A549 (cell line): ENCODE data around the gene SETD2. TPM values are rescaled to one million over a fixed set of nuclear protein-coding genes. Genes with fewer than 3 reads are reported as not detected.

Source experiments
- ATAC-seq, 2 experiments: fragments of 200-7000 bp in 1 of 2; fragments of >200 bp in 1 of 2; cut with Nextera tagmentation in 1 of 2; cut with Tn5 transposase in 1 of 2; 3 replicates each; pipeline versions ENCODE4 v1.8.0 to v1.9.1; 2018 to 2020; ENCODE audit warnings: mild to moderate bottlenecking in 1 of 2, moderate library complexity in 1 of 2
- CTCF ChIA-PET: fragments of 300-600 bp; sonication (Branson Sonifier 250); formaldehyde crosslinking; extraction: SDS; loops from one replicate; lab custom pipeline; 2021; ENCODE audit warnings: antibody characterized with exemption, inconsistent platforms; lab: Yijun Ruan, JAX
- POLR2A ChIA-PET: fragments of 350-600 bp; formaldehyde crosslinking; extraction: SDS; loops from one replicate; lab custom pipeline; 2021; ENCODE audit warnings: antibody characterized with exemption, inconsistent platforms; lab: Yijun Ruan, JAX
- DNase-seq, 2 experiments: peaks; one replicate each; pipeline versions ENCODE4 v3.0.0 to v3.0.0-alpha.2; 2011 to 2016; ENCODE audit warnings: low read depth in 1 of 2, low spot score in 1 of 2
- FAIRE-seq: peaks from 2 replicates; lab custom pipeline; 2011; peaks lifted over from hg19 to GRCh38; lab: Jason Lieb, UNC
- H3K27ac ChIP-seq, 2 experiments: fragments of >200 bp; sonication (Bioruptor Twin); formaldehyde crosslinking; 3 replicates each; pipeline ENCODE4 v1.5.1; 2016 to 2017
- H3K4me1 ChIP-seq: fragments of >200 bp; sonication (Bioruptor Twin); formaldehyde crosslinking; 3 replicates; pipeline ENCODE4 v1.6.1; 2016
- H3K4me2 ChIP-seq: fragments of >200 bp; sonication (Bioruptor Twin); formaldehyde crosslinking; 3 replicates; pipeline ENCODE4 v1.6.1; 2016
- H3K4me3 ChIP-seq: fragments of >200 bp; sonication (Bioruptor Twin); formaldehyde crosslinking; 3 replicates; pipeline ENCODE4 v1.5.1; 2016
- H3K9me3 ChIP-seq: fragments of >200 bp; sonication (Bioruptor Twin); formaldehyde crosslinking; 3 replicates; pipeline ENCODE4 v1.6.1; 2016
- ATOH8 ChIP-seq: fragments of 250-450 bp; sonication (Bioruptor Pico); IDR thresholded peaks from 2 replicates; pipeline ENCODE4 v1.5.0; 2020; ENCODE audit warnings: low read depth, mild to moderate bottlenecking, moderate library complexity
- CBX2 ChIP-seq: fragments of 200-600 bp; sonication (generic); IDR thresholded peaks from 2 replicates; pipeline ENCODE4 v1.6.1; 2016; ENCODE audit warnings: low read depth, mild to moderate bottlenecking, borderline replicate concordance
- CBX8 ChIP-seq: fragments of 200-600 bp; sonication (generic); IDR thresholded peaks from 2 replicates; pipeline ENCODE4 v1.6.1; 2016
- EHMT2 ChIP-seq: fragments of 200-600 bp; sonication (generic); IDR thresholded peaks from 2 replicates; pipeline ENCODE4 v1.6.1; 2016; ENCODE audit warnings: antibody characterized with exemption, low read depth, mild to moderate bottlenecking, moderate library complexity
- ESRRA ChIP-seq: fragments of 150-350 bp; IDR thresholded peaks from 2 replicates; pipeline ENCODE4 v1.6.1; 2014; ENCODE audit warnings: mild to moderate bottlenecking, low read length, borderline replicate concordance
- FOSB ChIP-seq: fragments of 250-450 bp; sonication (Bioruptor Pico); IDR thresholded peaks from 2 replicates; pipeline ENCODE4 v1.5.0; 2020; ENCODE audit warnings: mild to moderate bottlenecking, moderate library complexity
- HDAC2 ChIP-seq: fragments of 200-600 bp; sonication (generic); IDR thresholded peaks from 2 replicates; pipeline ENCODE4 v1.6.1; 2016
- HOXB13 ChIP-seq: fragments of 250-450 bp; sonication (Bioruptor Pico); IDR thresholded peaks from 2 replicates; pipeline ENCODE4 v1.5.0; 2020; ENCODE audit warnings: low read depth, mild to moderate bottlenecking, moderate library complexity
- HOXB5 ChIP-seq: fragments of 250-450 bp; sonication (Bioruptor Pico); IDR thresholded peaks from 2 replicates; pipeline ENCODE4 v1.5.0; 2020; ENCODE audit warnings: mild to moderate bottlenecking, moderate library complexity
- JUNB ChIP-seq: fragments of >200 bp; sonication (Bioruptor Twin); formaldehyde crosslinking; IDR thresholded peaks from 2 replicates; pipeline ENCODE4 v1.6.1; 2016
- KDM1A ChIP-seq: fragments of 200-600 bp; sonication (generic); IDR thresholded peaks from 2 replicates; pipeline ENCODE4 v1.6.1; 2016; ENCODE audit warnings: low read depth, mild to moderate bottlenecking
- KDM5A ChIP-seq: fragments of 200-600 bp; sonication (generic); IDR thresholded peaks from 2 replicates; pipeline ENCODE4 v1.6.1; 2016; ENCODE audit warnings: antibody characterized with exemption, mild to moderate bottlenecking
- MAZ ChIP-seq: fragments of 150-350 bp; IDR thresholded peaks from 2 replicates; pipeline ENCODE4 v1.6.1; 2014; ENCODE audit warnings: antibody characterized with exemption, low read depth, low read length, borderline replicate concordance
- NPAS2 ChIP-seq: fragments of 250-450 bp; sonication (Bioruptor Pico); IDR thresholded peaks from 2 replicates; pipeline ENCODE4 v1.8.0; 2022; ENCODE audit warnings: mild to moderate bottlenecking, moderate library complexity, borderline replicate concordance
- NR3C1 ChIP-seq: fragments of >200 bp; sonication (Bioruptor Twin); formaldehyde crosslinking; IDR thresholded peaks from 3 replicates; pipeline ENCODE4 v1.6.1; 2017
- PHF8 ChIP-seq: fragments of 200-600 bp; sonication (generic); IDR thresholded peaks from 2 replicates; pipeline ENCODE4 v1.6.1; 2016; ENCODE audit warnings: low read depth, mild to moderate bottlenecking, antibody characterized with exemption, moderate library complexity, borderline replicate concordance
- POLR2AphosphoS2 ChIP-seq: conservative IDR thresholded peaks from 2 replicates; pipeline ENCODE4 v1.6.1; 2012; ENCODE audit warnings: low read length, improper control_type of control experiment, inconsistent platforms
- RAD21 ChIP-seq, 2 experiments: fragments of >200 bp in 1 of 2; sonication (Bioruptor Twin) in 1 of 2; formaldehyde crosslinking in 1 of 2; IDR thresholded peaks in 1 of 2; conservative IDR thresholded peaks in 1 of 2; 2 replicates in 1 of 2; 3 replicates in 1 of 2; pipeline ENCODE4 v1.6.1; 2012 to 2018; ENCODE audit warnings: inconsistent platforms in 1 of 2
- RCOR1 ChIP-seq: fragments of 150-350 bp; IDR thresholded peaks from 2 replicates; pipeline ENCODE4 v1.6.1; 2014; ENCODE audit warnings: antibody characterized with exemption, low read length, low read depth
- SMC3 ChIP-seq: fragments of >200 bp; sonication (Bioruptor Twin); formaldehyde crosslinking; IDR thresholded peaks from 3 replicates; pipeline ENCODE4 v1.6.1; 2018; ENCODE audit warnings: inconsistent platforms
- SREBF2 ChIP-seq: fragments of 450-650 bp; IDR thresholded peaks from 2 replicates; pipeline ENCODE4 v1.6.1; 2014; ENCODE audit warnings: mild to moderate bottlenecking, moderate library complexity
- TFCP2L1 ChIP-seq: fragments of 250-450 bp; sonication (Bioruptor Pico); IDR thresholded peaks from 2 replicates; pipeline ENCODE4 v1.5.0; 2021; ENCODE audit warnings: mild to moderate bottlenecking
- USF2 ChIP-seq: fragments of 450-650 bp; IDR thresholded peaks from 2 replicates; pipeline ENCODE4 v1.6.1; 2014; ENCODE audit warnings: antibody characterized with exemption
- ZC3H11A ChIP-seq: fragments of 450-650 bp; IDR thresholded peaks from 2 replicates; pipeline ENCODE4 v1.6.1; 2014; ENCODE audit warnings: antibody characterized with exemption, mild to moderate bottlenecking
- ZFP36 ChIP-seq: fragments of 450-650 bp; IDR thresholded peaks from 2 replicates; pipeline ENCODE4 v1.6.1; 2014; ENCODE audit warnings: borderline replicate concordance; ENCODE audit not compliant: partially characterized antibody
- ZNF302 ChIP-seq: fragments of 250-450 bp; sonication (Bioruptor Pico); IDR thresholded peaks from 2 replicates; pipeline ENCODE4 v1.9.0; 2021; ENCODE audit warnings: inconsistent platforms, mild to moderate bottlenecking, moderate library complexity
- ZSCAN20 ChIP-seq: fragments of 250-450 bp; sonication (Bioruptor Pico); IDR thresholded peaks from 2 replicates; pipeline ENCODE4 v1.8.0; 2022; ENCODE audit warnings: mild to moderate bottlenecking, moderate library complexity
- WGBS: methylation state at CpG from one replicate; pipeline ENCODE4 v1.1.6; 2017; ENCODE audit errors: missing lambda C conversion rate; 5-methylcytosine and 5-hydroxymethylcytosine counted together
- polyA plus RNA-seq, 4 experiments: library from polyadenylated mRNA; depleted of rRNA in 3 of 4; stranded (reverse); fragments of >200 nt; fragmentation: RNase III in 1 of 4; extraction: RNeasy Plus Mini Kit Qiagen cat#74134 plus additional on column Dnase treatment in 1 of 4; gene quantifications; 2 replicates in 3 of 4; 3 replicates in 1 of 4; pipeline ENCODE4 v1.2.3, GENCODE V29; 2011 to 2017
- TF ChIP-seq, protein P1 (sequence below): fragments of 150-350 bp; IDR thresholded peaks from 2 replicates; pipeline ENCODE4 v1.6.1; 2014; ENCODE audit warnings: low read depth, mild to moderate bottlenecking, low read length
- TF ChIP-seq, protein P2 (sequence below): fragments of >200 bp; sonication (Bioruptor Twin); formaldehyde crosslinking; IDR thresholded peaks from 3 replicates; pipeline ENCODE4 v1.6.1; 2016
- TF ChIP-seq, protein P3 (sequence below): fragments of >200 bp; sonication (Bioruptor Twin); formaldehyde crosslinking; IDR thresholded peaks from 2 replicates; pipeline ENCODE4 v1.6.1; 2016

SETD2 gene
- polyA plus RNA-seq, 2 of the 4 experiments (the other 2 are of a cell fraction), result 16.8 to 26.1 TPM

DNA sequence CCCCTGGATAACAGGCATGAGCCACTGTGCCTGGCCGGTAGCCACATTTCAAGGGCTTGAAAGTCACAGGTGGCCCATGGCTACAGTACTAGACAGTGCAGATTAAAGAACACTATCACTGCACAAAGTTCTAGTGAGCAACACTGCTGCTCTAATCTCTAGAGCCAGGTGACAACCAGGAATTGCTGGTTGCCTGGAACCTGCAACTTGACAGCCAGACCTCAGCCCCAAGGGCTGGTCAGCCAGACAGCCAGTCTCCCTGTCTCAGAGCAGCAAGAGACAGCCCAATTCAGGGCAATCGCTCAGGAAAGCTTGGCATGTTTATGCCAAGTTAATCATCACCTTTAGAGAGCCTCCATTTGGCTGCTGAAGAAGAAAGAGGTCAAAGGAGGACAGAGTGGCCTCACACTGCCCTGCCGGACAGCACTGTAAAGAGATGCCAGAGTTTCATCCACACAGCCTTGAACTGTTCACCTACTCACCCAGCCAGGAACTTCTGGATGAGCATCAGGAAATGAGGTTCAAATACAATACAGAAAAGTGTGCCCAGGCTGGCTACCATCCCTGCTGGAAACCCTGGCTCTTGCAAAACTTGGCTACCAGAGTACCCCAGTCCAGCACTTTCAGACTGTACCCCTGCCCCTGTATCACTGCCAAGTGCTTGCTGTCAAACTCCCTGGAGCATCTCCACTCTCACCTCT, 193.4 kb downstream of the SETD2 start:
- Histone ChIP-seq H3K4me1 (peaks cover 77% of the 10 kb centered on the region), H3K4me3 (peak overlapping the region; percentile 21; the same call in 1 of the 3 replicates), H3K27ac (peak overlapping the region; percentile 76 to 80), H3K4me2 (peak overlapping the region; percentile 81), H3K9me3 (no peaks in the 10 kb centered on the region)
- ChIA-PET CTCF (interaction anchor here (0.8 to 1.2 kb wide), 3 partner anchors 46 to 61 kb away, joined by 3 to 4 read pairs (median 3); no protein-coding TSS in a partner anchor), POLR2A (no interaction called here)
- peak; percentile 66 to 81 for ATAC-seq
- TF ChIP-seq ZC3H11A (no peak), ESRRA (no peak), CBX2 (no peak), RAD21 (conservative IDR thresholded peaks at IDR 0.05 in 1 of 2, IDR thresholded peaks at IDR 0.05 in 1 of 2) (no peak), ZFP36 (no peak), NPAS2 (CRISPR knock-in tag) (no peak), HOXB5 (CRISPR knock-in tag) (no peak), CBX8 (no peak), SREBF2 (no peak), ATOH8 (CRISPR knock-in tag) (no peak), KDM5A (no peak), SMC3 (no peak), POLR2AphosphoS2 (no peak), HDAC2 (no peak), ZNF302 (CRISPR knock-in tag) (no peak), PHF8 (no peak), NR3C1 (no peak), KDM1A (no peak)
- TF ChIP-seq, protein P1, sequence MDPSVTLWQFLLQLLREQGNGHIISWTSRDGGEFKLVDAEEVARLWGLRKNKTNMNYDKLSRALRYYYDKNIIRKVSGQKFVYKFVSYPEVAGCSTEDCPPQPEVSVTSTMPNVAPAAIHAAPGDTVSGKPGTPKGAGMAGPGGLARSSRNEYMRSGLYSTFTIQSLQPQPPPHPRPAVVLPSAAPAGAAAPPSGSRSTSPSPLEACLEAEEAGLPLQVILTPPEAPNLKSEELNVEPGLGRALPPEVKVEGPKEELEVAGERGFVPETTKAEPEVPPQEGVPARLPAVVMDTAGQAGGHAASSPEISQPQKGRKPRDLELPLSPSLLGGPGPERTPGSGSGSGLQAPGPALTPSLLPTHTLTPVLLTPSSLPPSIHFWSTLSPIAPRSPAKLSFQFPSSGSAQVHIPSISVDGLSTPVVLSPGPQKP, result no peak
- DNase-seq, result peak in 1 of 2 experiments; percentile 41
- no peak for FAIRE-seq
- WGBS, result 22% methylated on average over 3 of the region's 3 CpGs

DNA sequence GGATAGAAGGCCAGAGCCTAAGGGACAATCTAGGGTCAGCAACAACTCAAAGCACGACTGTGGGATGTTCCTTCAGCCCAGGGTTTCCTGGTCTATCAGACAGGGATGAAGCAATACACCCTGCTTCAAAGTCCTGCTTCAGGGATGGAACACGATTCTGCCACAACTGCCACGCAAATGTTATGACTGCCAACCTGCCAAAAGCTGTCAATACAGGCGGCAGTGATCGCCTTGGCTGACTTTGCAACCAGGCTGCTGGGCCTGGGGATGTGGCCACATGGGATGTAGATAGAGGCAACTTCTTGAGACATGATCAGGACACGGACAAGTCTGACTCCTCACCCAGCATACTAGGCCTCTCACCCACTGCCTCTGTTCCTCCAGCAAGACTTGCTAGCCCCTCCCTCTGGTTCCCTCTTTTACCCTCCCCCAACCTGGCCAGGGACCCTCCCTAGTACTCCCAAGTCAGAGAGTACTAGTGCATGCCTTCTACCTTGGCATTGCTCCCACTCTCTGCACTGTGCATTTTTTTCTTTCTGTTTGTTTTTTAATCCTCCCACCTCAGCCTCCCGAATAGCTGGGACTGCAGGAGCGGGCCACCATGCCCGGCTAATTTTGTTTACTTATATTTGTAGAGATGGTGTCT, 195.0 kb downstream of the SETD2 start:
- no peak for TF ChIP-seq FOSB
- TF ChIP-seq, protein P2, sequence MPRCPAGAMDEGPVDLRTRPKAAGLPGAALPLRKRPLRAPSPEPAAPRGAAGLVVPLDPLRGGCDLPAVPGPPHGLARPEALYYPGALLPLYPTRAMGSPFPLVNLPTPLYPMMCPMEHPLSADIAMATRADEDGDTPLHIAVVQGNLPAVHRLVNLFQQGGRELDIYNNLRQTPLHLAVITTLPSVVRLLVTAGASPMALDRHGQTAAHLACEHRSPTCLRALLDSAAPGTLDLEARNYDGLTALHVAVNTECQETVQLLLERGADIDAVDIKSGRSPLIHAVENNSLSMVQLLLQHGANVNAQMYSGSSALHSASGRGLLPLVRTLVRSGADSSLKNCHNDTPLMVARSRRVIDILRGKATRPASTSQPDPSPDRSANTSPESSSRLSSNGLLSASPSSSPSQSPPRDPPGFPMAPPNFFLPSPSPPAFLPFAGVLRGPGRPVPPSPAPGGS, result no peak
- no peak for TF ChIP-seq TFCP2L1 (CRISPR knock-in tag)
- no peak for TF ChIP-seq NPAS2 (CRISPR knock-in tag)
- no peak for TF ChIP-seq HOXB13
- TF ChIP-seq RCOR1, result no peak
- no peak for TF ChIP-seq JUNB
- TF ChIP-seq CBX2, result no peak
- TF ChIP-seq CBX8, result no peak
- TF ChIP-seq SREBF2, result no peak
- no peak for TF ChIP-seq KDM5A
- TF ChIP-seq USF2, result no peak
- no peak for TF ChIP-seq ESRRA
- TF ChIP-seq EHMT2, result no peak
- TF ChIP-seq ZSCAN20, result no peak
- TF ChIP-seq PHF8, result no peak
- no peak for TF ChIP-seq MAZ
- TF ChIP-seq, protein P3, sequence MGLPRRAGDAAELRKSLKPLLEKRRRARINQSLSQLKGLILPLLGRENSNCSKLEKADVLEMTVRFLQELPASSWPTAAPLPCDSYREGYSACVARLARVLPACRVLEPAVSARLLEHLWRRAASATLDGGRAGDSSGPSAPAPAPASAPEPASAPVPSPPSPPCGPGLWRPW, result no peak
- no peak for TF ChIP-seq SMC3
- TF ChIP-seq, all 56 proteins: peak for 0
- CTCF ChIA-PET, result interaction anchor here (0.7 to 1.1 kb wide), 2 partner anchors 45 to 55 kb away, joined by 3 read pairs; no protein-coding TSS in a partner anchor
- Histone ChIP-seq H3K9me3 (no peaks in the 10 kb centered on the region), H3K4me1 (peaks cover 76% of the 10 kb centered on the region), H3K27ac (peak overlapping the region; percentile 13 to 80; a peak in 4 of 6 replicates), H3K4me2 (peak overlapping the region; percentile 8; the same call in 1 of the 3 replicates), H3K4me3 (no peak overlapping the region)
- 61% methylated on average over 5 of the region's 9 CpGs for WGBS
- ATAC-seq (no peak), DNase-seq (no peak), FAIRE-seq (no peak)
- POLR2A ChIA-PET, result no interaction called here
